Endometrial microvascular endothelial cells (primary cell): ENCODE measurements around the gene CAMK1D. TPM values are rescaled to one million over a fixed set of nuclear protein-coding genes. Genes with fewer than 3 reads are reported as not detected.
"Not testable (repeated sequence)": the region's sequence is repeated elsewhere in the genome, so short reads cannot be mapped to it uniquely, and the experiment has no call there.

Experiments used
- in situ Hi-C: cut with HindIII; loops from 2 replicates; pipeline ENCODE4 v1.10.0; 2017; ENCODE audit warnings: low sequenced_read_pairs, low pct_unique_long_range_greater_than_20kb; ENCODE audit errors: inconsistent ontology term
- total RNA-seq: library from RNA; depleted of rRNA; stranded (reverse); fragments of >200 nt; gene quantifications from one replicate; pipeline ENCODE4 v1.2.3, GENCODE V29; 2015; ENCODE audit errors: inconsistent ontology term

Gene CAMK1D
- total RNA-seq, 1 donor from 2014 or later, result 0.37 TPM

GRCh38 chr10:12438919-12439692, 89.8 kb downstream of the CAMK1D start:
- in situ Hi-C loops, result no loop called here

GRCh38 chr10:12439767-12440166, 90.4 kb downstream of the CAMK1D start:
- in situ Hi-C loops, result not testable (repeated sequence)

GRCh38 chr10:12443026-12443425, 93.7 kb downstream of the CAMK1D start:
- in situ Hi-C loops, result no loop called here

GRCh38 chr10:12444981-12445700, 95.8 kb downstream of the CAMK1D start:
- in situ Hi-C loops, result no loop called here

- in situ Hi-C loops, result no loop called here
Measured at GRCh38 chr10:12445701-12446334, 96.5 kb downstream of the CAMK1D start.

GRCh38 chr10:12448340-12448728, 99.0 kb downstream of the CAMK1D start:
- in situ Hi-C loops, result no loop called here

GRCh38 chr10:12448729-12449391, 99.5 kb downstream of the CAMK1D start:
- in situ Hi-C loops, result no loop called here

- in situ Hi-C loops, result no loop called here
Measured at GRCh38 chr10:12455318-12455717, 106.0 kb downstream of the CAMK1D start.

GRCh38 chr10:12455766-12456165, 106.4 kb downstream of the CAMK1D start:
- in situ Hi-C loops, result no loop called here

- in situ Hi-C loops, result no loop called here
Measured at GRCh38 chr10:12459340-12459739, 110.0 kb downstream of the CAMK1D start.

GRCh38 chr10:12459762-12460161, 110.4 kb downstream of the CAMK1D start:
- in situ Hi-C loops, result no loop called here

- in situ Hi-C loops, result no loop called here
Measured at GRCh38 chr10:12463459-12463838, 114.1 kb downstream of the CAMK1D start.

- in situ Hi-C loops, result no loop called here
Measured at GRCh38 chr10:12465385-12466136, 116.2 kb downstream of the CAMK1D start.

GRCh38 chr10:12466704-12467305, 117.5 kb downstream of the CAMK1D start:
- in situ Hi-C loops, result no loop called here

GRCh38 chr10:12469345-12469744, 120.0 kb downstream of the CAMK1D start:
- in situ Hi-C loops, result no loop called here

- in situ Hi-C loops, result no loop called here
Measured at GRCh38 chr10:12470719-12471118, 121.4 kb downstream of the CAMK1D start.

GRCh38 chr10:12471135-12471534, 121.8 kb downstream of the CAMK1D start:
- in situ Hi-C loops, result no loop called here

GRCh38 chr10:12473491-12473890, 124.1 kb downstream of the CAMK1D start:
- in situ Hi-C loops, result no loop called here
